ENCODE data around the gene TMEM176A. TPM values are rescaled to one million over a fixed set of nuclear protein-coding genes. Genes with fewer than 3 reads are reported as not detected.
A peak's percentile ranks its signal among the peaks of the same experiment; 100 is the strongest.

TMEM176A gene
- total RNA-seq, 1 experiment from 2014 or later = not detected

DNA sequence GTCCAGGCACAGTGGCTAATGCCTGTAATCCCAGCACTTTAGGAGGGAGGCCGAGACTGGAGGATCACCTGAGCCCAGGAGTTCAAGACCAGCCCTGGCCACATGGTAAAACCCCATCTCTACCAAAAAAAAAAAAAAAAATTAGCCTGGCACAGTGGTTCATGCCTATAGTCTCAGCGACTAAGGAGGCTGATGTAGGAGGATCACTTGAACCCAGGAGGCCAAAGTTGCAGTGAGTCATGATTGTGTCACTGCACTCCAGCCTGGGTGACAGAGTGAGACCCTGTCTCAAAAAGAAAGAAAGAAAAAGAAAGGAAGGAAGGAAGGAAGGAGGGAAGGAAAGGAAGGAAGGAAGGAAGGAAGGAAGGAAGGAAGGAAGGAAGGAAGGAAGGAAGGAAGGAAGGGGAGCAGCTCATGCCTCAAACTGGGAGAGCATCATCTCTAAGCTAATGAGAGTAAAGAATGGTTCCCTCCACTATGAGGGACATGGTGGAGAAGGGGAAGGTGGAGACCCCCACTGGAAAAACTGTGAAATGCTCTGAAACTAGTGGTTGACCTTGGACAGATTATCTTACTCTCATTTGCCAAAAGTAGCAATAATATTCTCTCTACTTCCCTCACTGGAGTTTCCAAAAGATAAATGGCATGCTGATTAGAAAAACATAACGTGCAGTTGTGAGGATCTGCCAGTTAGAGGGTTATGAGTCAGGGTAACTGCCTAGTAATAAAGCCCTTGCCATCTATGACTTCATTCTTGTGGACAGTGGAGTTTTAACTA, 46.6 kb upstream of the TMEM176A start:
- H3K4me1 ChIP-seq (ENCODE audit: control insufficient read depth in 1 of 2, insufficient read depth in 2 of 2, low read length in 2 of 2) = no peaks in the 10 kb centered on the region
- BruUV-seq (replicated peaks) = no TSS peak
- no peaks in the 10 kb centered on the region for H3K9me3 ChIP-seq (ENCODE audit: control insufficient read depth in 1 of 2, insufficient read depth in 1 of 2, low read depth in 1 of 2, low read length in 2 of 2)
- ATAC-seq (peak; percentile 72), DNase-seq (ENCODE audit: low read depth, low spot score) (no peak)
- CTCF ChIA-PET = interaction anchor here (1.6 kb wide), 1 partner anchor 305 kb away, joined by 7 read pairs; no protein-coding TSS in a partner anchor
- H3K9ac ChIP-seq (ENCODE audit: low read length) = no peak overlapping the region
- H3K79me2 ChIP-seq (ENCODE audit: insufficient read depth, low read length) = no peaks in the 10 kb centered on the region
- no peaks in the 10 kb centered on the region; the same call in 1 of the 2 replicates for H4K20me1 ChIP-seq (ENCODE audit: insufficient read depth)
- intact Hi-C loops (cut with micrococcal nuclease) = no loop called here
- H3K27ac ChIP-seq (ENCODE audit: low read depth, low read length) = no peak overlapping the region
- RAD21 ChIA-PET (ENCODE audit: low non-redundant PET in 1 of 2, low total read pairs in 2 of 2, uncharacterized antibody in 2 of 2, unreplicated experiment in 2 of 2) = no interaction called here
- POLR2A ChIA-PET = no interaction called here
- no peaks in the 10 kb centered on the region for H3K9me2 ChIP-seq (ENCODE audit: insufficient read depth)
- H2AFZ ChIP-seq (ENCODE audit: low read depth, low read length, poor library complexity, severe bottlenecking) = no peak overlapping the region
- H3K27me3 ChIP-seq (ENCODE audit: insufficient read depth, low read length) = peaks cover 19% of the 10 kb centered on the region
- TF ChIP-seq, protein P1, sequence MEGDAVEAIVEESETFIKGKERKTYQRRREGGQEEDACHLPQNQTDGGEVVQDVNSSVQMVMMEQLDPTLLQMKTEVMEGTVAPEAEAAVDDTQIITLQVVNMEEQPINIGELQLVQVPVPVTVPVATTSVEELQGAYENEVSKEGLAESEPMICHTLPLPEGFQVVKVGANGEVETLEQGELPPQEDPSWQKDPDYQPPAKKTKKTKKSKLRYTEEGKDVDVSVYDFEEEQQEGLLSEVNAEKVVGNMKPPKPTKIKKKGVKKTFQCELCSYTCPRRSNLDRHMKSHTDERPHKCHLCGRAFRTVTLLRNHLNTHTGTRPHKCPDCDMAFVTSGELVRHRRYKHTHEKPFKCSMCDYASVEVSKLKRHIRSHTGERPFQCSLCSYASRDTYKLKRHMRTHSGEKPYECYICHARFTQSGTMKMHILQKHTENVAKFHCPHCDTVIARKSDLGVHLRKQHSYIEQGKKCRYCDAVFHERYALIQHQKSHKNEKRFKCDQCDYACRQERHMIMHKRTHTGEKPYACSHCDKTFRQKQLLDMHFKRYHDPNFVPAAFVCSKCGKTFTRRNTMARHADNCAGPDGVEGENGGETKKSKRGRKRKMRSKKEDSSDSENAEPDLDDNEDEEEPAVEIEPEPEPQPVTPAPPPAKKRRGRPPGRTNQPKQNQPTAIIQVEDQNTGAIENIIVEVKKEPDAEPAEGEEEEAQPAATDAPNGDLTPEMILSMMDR (IDR thresholded peaks at IDR 0.05 in 2 of 3, conservative IDR thresholded peaks at IDR 0.05 in 1 of 3; ENCODE audit: borderline replicate concordance in 1 of 3, insufficient read depth in 1 of 3, low read depth in 2 of 3, low read length in 2 of 3) = peak; percentile 13 to 26 (median 25); a peak in 5 of 6 replicates
- TF ChIP-seq, protein P2, sequence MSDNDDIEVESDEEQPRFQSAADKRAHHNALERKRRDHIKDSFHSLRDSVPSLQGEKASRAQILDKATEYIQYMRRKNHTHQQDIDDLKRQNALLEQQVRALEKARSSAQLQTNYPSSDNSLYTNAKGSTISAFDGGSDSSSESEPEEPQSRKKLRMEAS (IDR thresholded peaks at IDR 0.05) = no peak
- TF ChIP-seq EGR1 (IDR thresholded peaks at IDR 0.05; ENCODE audit: low read depth) (no peak), SP1 (IDR thresholded peaks at IDR 0.05; ENCODE audit: low read depth) (no peak), FOSL1 (IDR thresholded peaks at IDR 0.05; ENCODE audit: low read depth) (no peak), EZH2phosphoT487 (IDR thresholded peaks at IDR 0.05; ENCODE audit: borderline replicate concordance) (no peak), RAD21 (IDR thresholded peaks at IDR 0.05; ENCODE audit: low read depth) (peak; percentile 23)
- H3K36me3 ChIP-seq (ENCODE audit: control insufficient read depth in 1 of 2, insufficient read depth in 2 of 2, low read length in 2 of 2) = no peaks in the 10 kb centered on the region
- H3K4me2 ChIP-seq (ENCODE audit: low read length) = no peak overlapping the region
- no peak overlapping the region for H3K4me3 ChIP-seq (replicated peaks in 1 of 2; ENCODE audit: low read depth in 1 of 2, low read length in 2 of 2)
